ENCODE results near the gene MTHFD1L. TPM values are rescaled to one million over a fixed set of nuclear protein-coding genes. Genes with fewer than 3 reads are reported as not detected.

Gene MTHFD1L
- polyA plus RNA-seq, 4 donors = 12.1 to 20.4 (median 16.4) TPM

DNA sequence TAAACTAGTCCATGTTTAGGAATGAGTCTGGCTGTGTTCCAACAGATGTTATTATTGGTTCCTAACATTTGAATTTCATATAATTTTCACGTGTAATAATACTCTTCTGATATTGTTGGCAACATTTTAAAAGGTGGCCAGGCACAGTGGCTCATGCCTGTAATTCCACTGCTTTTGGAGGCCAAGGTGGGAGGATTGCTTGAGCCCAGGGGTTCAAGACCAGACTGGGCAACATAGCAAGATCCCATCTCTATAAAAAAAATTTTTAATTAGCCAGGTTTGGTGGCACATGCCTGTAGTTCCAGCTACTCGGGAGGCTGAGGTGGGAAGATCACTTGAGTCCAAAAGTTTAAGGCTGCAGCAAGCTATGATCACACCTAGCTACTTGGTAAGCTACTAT is 116.2 kb downstream of the MTHFD1L start:
- DNase-seq (ENCODE audit: low read depth in 4 of 4, low spot score in 3 of 4) = no peak

DNA sequence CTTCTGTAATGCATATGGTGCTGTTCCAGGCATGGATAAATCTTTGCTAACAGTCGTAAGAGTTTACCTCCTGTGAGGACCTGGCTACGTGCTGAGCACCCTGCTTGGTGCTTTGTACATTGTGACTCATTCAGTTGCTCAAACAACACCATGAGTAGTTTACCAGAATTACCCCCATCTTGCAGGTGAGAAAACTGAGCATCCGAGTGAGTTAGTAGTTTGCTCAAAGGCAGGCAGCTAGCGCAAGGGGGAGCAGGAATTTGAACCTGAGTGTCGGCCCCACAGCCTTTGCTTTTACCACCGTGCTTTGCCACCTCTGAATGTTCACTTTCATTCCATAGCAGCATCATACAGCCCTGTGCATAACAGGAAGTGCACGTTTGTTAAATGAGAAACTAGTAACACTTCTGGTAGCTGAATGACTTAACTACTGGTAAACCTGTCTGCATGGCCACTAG is 121.9 kb downstream of the MTHFD1L start:
- DNase-seq (ENCODE audit: low read depth in 4 of 4, low spot score in 3 of 4) = no peak

DNA sequence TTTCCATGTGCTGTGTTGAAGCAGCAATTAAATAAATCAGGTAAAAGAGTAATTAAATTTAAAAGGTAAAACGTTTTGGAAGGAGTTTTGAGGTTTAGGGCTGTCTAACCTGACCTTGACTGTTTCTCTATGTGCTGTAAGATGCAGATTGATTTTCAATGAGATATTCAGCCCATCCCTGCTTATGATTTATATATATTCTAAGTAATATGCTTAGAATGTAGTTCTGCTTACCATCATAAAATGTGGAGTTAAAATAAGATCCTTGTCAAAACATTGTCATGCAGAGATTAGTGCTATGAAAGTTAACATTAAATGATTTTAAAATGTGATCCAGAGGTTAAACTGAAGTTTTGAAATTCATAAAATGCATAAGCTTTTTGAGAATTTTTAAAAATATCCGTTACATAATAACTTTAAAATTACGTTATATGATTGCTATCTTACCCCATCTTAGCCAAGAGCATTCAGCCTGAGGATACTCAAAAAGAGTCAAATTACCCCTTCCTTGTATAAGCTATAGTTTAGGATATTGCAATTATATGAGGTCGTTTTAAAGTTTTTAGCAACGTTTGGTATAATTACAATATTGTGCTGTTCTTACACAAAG is 122.5 kb downstream of the MTHFD1L start:
- DNase-seq (ENCODE audit: low read depth in 4 of 4, low spot score in 3 of 4) = no peak

DNA sequence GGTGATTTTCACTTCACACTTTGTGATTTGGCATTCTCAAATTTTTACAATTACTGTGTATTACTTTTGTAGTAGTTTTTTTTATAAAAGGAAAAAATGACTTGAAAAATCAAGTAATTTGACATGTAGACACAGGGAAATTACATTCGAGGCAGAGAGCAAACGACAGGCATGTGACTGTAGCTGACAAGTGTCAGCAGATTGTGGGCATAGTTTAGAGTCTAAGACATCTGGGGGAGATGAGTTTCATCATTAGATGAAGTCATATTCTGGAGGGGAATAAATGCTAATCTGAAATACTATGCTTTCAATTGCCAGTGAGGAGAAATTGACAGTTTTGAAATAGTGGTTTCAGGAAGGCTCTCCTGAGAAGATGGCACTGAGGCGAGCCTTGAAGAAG is 126.0 kb downstream of the MTHFD1L start:
- DNase-seq (ENCODE audit: low read depth in 4 of 4, low spot score in 3 of 4) = no peak

DNA sequence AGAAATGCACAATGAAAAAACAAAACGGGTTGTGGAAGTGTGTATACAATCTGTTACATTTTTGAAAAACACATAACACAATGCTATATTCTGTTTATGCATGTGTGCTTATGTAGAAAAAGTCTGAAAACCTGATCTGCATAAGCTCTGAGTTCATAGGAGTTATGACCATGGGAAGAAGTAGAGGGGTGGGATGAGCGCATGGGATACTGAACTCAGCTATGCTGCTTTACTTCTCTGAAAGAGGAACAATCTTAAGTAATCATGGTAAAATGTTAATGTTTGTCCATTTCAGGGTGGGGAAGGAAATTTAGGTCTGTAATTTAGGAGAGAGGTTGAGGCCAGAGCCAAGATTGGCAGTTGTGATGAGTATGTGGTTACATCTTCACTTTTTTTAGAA is 126.8 kb downstream of the MTHFD1L start:
- DNase-seq (ENCODE audit: low read depth in 4 of 4, low spot score in 3 of 4) = no peak

DNA sequence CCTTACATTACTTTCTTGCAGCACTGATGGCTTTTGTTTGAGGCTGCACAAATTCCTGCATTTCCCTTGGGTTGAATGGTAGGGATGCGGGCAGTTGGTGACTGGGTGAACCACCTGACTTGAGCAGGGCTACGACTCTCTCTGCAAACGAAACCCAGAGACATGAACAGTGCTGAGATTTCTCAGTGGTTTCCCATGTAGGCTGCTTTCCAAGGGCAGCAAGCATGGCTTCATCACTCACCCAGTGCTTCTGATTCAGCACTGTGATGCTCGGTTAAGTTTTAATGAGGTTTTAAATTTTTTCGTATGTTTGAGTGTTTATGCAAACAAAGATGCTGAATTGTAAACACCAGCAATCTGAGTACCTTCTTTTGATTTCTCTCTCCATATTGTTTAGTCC is 127.2 kb downstream of the MTHFD1L start:
- DNase-seq (ENCODE audit: low read depth in 4 of 4, low spot score in 3 of 4) = no peak

DNA sequence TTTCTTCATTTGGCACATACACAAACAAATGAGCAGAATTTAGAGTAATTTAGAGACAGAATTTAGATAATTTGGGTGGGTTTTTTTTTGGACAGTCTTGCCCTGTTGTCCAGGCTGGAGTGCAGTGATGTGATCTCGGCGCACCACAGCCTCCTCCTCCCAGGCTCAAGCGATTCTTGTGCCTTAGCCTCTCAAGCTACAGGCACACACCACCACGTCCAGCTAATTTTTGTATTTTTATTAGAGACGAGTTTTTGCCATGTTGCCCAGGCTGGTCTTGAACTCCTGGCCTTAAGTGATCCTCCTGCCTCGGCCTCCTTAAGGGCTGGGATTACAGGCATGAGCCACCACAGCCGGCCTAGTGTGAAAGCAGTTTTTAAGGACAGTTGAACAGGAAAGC is 127.8 kb downstream of the MTHFD1L start:
- DNase-seq (ENCODE audit: low read depth in 4 of 4, low spot score in 3 of 4) = no peak

DNA sequence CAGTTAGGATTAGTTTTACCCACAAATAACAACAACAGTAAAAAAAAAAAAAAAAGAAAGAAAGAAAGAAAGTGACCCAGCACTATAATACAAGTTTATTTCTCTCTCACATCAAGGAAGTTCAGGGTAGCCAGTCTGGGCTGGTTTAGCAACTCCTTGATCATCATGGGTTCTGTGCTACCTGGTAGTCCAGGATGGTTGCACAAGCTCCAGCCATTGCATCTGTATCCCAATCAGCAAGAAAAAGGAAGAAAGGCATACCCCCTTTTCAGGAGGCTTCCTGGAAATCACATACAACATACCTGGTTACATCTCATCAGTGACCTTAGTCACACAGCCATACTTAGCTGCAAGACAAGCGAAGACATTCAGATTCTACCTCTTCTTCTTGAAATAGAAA is 128.5 kb downstream of the MTHFD1L start:
- no peak for DNase-seq (ENCODE audit: low read depth in 4 of 4, low spot score in 3 of 4)

DNA sequence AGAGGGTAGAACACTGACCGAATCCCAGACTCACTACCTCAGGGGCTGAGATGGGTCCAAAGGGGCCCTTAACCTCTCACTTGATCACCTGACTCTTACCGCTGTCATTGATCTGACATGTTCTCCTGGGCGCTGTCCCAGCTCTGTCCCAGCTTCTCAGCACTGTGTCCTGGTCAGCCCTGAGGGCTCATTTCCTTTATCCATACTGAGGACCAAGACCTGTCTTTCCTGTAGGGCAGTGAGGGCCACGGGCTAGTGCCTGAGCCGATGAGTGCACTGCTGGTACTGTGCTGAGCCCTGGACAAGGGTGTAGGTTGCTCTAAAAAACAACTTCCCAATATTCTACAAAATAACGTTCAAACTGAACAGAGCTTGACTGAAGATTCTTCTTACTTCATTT is 131.5 kb downstream of the MTHFD1L start:
- no peak for DNase-seq (ENCODE audit: low read depth in 4 of 4, low spot score in 3 of 4)

DNA sequence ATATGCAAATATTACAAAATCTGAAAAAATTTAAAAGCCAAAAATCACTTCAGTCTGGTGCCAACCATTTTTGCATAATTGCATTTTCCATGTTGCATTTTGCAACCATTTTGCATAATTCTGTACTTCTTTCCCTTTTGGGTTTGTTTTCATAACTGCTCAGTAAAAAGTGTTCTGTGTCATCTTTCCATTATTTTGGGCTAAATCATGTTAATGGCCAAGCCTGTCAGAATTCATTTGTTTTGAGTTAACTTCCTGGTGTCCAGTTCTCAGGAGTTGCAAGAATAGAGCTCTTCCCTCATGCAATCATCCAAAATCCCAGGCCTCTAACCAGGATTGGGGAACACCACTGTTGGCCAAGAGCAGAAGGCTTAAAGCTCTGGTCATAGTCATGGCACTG is 133.6 kb downstream of the MTHFD1L start:
- DNase-seq (ENCODE audit: low read depth in 4 of 4, low spot score in 3 of 4) = no peak

DNA sequence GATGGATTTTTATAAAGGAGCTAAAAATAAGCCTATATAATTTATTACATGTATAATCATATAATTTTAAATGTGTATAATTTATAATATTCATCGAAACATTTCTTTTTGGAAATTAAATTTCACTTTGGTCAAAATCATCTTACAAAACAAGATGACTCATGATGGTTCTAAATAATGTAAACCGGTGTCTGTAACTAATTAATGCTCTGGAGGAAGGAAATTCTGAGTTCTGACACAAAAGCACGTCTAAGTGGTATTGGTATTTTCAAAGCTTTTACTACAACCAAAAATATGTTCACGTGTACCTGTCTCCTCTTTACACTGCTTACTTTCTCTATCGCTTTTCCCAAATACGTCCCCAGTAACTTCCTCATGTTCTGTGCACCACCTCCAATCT is 134.1 kb downstream of the MTHFD1L start:
- DNase-seq (ENCODE audit: low read depth in 4 of 4, low spot score in 3 of 4) = no peak

DNA sequence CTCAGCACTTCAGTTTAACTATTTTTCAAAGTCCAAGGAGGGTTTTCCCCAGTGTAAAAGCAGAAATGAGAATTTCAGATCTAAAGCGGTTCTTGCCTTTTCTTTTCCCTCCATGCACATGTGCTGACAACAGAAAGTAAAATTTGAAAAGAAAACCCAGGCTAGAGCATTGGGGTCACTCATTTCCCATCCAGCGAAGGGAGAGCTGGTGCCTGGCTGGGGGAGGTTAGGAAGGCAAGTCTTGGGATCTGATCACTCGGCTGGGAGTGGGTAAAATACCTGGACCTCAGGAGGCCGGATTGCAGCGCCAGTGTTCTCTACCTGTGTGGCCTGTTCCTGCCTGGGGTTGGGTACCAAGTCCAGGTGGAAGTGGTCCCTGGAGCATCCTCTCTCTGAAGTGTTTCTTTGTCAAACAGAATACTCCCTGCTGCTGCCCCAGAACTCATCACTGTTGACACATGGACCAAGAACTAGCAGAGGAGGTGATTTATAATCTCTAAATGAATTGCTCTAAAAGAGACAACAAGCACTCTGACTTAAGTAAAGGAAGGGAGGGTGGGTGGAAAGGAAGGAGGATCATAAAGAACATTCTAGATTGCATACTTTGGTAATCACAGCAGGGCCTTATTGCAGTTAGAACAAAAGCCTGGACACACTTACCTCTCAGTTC is 136.0 kb downstream of the MTHFD1L start:
- DNase-seq (ENCODE audit: low read depth in 4 of 4, low spot score in 3 of 4) = no peak

DNA sequence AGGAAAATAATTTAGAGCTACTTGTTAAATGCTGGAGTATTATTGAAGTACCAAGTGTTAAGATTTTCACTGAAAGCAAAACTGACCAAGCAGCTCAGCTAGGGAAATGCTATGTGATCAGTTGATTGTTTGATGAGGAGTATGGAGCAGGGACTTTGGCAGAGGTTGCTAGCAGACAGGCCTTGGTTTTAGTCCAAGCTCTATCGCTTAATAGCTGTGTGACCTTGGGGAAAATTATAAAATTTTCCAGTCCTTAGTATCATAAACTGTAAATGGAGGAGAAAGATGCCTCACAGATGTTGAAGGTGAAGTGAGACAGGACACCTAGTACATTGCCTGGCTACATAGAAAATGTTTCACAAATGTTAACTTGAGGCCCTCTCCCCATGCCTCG is 136.6 kb downstream of the MTHFD1L start:
- DNase-seq (ENCODE audit: low read depth in 4 of 4, low spot score in 3 of 4) = no peak

DNA sequence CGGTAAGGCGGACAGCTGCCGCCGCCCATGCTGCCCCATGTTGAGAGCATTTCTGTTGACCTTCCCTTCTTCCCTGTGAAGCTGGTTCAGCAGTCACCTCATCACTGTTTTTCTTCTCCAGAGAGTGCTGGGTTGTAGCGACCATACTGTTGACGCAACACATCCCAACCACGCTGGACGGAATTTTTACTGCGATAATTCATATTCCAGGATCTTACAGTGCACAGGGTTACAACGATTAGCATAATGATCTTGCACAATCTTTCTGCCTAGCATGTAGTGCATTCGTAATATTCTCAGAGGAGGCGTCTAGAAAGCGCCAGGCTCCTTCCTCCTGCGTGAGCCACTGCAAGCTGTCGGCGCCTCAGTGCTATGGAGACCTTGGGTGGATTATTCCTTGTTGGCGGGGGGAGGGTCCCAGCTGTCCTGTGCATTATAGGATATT is 137.0 kb downstream of the MTHFD1L start:
- DNase-seq (ENCODE audit: low read depth in 4 of 4, low spot score in 3 of 4) = no peak

DNA sequence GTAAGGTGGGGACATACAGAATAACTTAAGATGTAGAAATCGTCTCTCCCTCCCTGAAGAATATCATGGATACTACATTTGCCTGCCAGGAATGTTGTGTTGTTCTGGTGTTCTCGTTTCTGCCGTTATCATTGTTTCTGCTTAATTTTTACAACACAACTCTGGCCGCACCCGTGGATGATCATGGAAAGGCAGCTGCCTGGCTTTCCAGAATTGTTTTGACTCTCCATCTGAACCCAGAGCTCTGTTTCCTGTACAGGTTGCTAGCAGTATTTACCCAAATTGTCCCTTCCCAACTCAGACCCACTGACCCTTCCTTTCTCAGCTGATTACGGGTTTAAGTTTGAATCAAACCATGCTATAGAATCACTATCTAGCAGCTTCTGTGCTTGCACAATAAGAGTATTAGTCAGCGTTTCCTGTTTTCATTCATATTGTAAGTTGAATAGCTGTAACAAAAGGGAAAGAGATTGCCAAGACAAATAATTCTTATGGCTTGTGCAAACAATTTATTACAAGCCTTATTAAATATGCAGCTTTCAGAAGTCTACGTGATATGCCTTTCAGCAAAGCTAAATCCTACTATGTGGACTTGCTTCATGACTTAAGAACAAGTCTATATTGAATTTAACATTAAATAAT is 139.0 kb downstream of the MTHFD1L start:
- DNase-seq (ENCODE audit: low read depth in 4 of 4, low spot score in 3 of 4) = no peak

DNA sequence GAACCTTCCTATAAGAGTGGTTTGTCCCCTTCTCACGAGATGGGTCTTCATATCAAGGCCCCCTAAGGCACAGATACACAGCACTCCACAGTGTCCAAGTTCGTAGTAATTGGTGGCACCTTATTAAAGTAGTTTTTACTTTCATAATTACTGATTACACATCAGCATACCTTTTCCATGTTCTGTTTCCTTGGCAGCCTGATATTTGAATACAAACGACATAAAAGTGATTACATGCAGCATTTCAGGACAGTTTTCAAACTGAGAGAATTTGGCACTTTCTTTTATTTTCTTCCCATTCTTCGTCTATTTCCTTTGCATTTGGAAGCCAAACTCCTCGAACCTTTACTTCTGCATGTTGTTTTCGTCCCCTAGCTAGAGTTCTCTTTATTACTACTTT is 139.7 kb downstream of the MTHFD1L start:
- no peak for DNase-seq (ENCODE audit: low read depth in 4 of 4, low spot score in 3 of 4)

DNA sequence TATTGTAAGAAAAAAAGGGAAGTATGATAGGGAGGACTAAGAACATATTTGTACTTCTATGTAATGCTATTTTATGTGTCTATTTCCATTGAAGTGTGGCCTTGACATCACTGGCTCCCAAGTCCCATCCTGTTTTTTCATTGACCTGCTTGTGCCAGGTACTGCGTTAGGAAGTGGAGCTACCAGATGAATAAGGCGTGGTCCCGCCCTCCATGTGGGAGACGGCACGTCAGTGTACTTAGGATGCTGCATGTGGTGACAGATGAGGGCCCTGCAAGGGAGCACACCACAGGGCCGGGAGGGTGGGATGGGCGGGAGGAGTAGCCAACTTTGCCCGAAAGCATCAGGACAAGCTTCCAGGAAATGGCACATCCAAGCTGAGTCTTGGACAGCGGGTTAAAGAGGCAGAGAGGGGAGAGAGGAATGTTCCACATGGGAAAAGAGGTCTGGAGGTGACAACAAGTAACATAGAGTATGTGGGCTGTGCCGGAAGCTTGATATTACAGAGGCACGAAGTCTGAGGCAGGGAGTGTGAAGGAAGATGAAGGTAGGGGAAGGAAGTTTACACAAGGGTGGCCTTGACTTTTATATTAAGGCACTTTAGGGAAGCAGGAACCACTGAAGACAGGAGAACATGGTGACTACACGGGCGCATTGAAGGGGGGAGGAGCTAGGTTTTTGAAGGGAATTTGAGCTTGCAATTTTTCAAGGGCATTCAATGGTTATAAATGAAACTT is 140.6 kb downstream of the MTHFD1L start:
- no peak for DNase-seq (ENCODE audit: low read depth in 4 of 4, low spot score in 3 of 4)

DNA sequence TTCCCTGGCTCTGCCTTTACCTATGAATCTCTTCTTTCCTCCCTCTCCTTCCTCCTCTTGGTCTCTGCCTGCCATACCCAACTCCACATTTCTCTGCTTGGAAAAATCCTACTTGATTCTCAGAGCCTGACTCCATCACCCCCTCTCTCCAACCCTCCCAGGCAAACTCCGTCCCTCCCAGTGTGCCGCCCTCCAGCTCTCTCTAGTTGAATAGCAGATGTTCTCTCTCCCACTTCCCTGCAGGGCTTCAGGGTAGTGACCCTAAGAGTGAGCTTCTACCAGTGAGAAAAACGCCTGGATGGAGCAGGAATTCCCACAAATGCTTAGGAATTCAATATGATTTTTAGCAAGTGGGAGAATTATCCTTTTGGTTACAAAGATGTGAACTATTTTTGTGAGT is 141.6 kb downstream of the MTHFD1L start:
- DNase-seq (ENCODE audit: low read depth in 4 of 4, low spot score in 3 of 4) = no peak

DNA sequence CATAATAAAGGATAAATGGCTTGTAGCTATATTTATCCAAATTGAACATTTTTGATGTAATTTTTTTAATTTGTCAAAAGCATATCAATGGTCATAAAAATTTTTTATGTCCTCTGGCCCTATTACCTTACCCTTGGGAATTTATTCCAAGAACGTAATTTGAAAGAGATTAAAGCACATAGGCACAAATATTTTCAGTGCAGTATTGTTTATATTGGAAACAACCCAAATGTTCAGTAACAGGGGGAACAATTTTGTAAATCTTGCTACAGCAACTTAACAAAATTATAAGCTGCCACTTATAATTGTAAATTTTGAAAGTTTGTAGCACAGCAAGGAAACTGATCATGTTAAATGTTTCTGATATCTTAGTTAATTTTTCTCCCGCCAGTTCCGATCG is 142.4 kb downstream of the MTHFD1L start:
- DNase-seq (ENCODE audit: low read depth in 4 of 4, low spot score in 3 of 4) = no peak

DNA sequence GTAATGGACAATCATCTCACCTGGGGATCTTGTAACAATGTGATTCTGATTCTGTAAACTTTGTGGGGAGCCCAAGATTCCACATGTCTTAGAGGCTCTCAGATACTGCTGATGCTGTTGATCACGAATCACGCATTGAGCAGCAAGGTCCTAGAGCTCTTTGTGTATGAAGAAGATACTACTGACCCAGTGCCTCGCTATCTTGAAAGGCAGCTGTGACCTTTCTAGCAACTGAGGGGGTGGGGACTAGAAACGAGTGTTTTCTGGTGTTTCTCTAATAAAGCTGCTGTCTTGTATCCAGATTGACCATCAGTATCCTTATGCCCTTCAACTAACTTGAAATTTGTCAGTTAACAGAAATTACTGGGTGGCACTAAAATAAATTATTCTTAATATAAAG is 142.9 kb downstream of the MTHFD1L start:
- DNase-seq (ENCODE audit: low read depth in 4 of 4, low spot score in 3 of 4) = no peak

DNA sequence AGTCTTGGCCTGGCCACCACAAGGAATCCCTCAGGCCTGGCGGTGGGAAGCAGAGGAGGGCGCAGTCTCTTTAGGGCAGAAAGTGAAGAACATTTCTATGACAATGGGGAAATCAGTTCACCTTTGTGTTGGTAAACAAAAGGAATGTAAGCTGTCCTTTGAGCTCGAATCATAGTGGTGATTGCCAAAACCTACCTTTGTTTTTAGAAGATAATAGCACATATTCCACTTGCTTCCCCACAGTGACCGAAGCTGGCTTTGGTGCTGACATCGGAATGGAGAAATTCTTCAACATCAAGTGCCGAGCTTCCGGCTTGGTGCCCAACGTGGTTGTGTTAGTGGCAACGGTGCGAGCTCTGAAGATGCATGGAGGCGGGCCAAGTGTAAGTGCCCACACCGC is 144.1 kb downstream of the MTHFD1L start:
- DNase-seq (ENCODE audit: low read depth in 4 of 4, low spot score in 3 of 4) = no peak

DNA sequence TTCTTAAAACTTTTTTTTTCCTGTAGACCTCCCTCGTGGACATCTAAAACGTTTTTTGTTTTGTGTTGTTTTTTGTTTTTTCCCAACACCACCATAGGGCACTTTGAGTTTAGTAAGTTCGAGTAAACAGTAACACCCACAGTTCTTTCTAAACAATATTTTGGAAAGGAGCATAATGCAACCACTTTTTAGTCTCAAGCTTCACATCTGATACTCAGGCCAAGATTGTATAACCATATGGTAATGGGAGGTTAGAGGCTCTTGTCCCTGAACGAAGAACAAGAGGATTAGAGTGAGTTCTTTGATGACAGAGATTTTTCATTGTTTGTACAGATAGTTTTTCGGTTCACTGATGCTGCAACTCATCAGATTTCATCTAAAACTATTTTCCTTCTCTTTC is 144.6 kb downstream of the MTHFD1L start:
- DNase-seq (ENCODE audit: low read depth in 4 of 4, low spot score in 3 of 4) = no peak

All from left renal pelvis (tissue), 4 donors.